GM23338 (cell line): ENCODE data around the gene SLC25A10. TPM values are rescaled to one million over a fixed set of nuclear protein-coding genes. Genes with fewer than 3 reads are reported as not detected.

Experiments
- ATAC-seq: fragments of 200-7000 bp; cut with Tn5 transposase; 3 replicates; pipeline ENCODE4 v1.9.1; 2020
- DNase-seq: peaks from one replicate; pipeline ENCODE4 v3.0.0-alpha.2; 2015; ENCODE audit warnings: low spot score
- H2AFZ ChIP-seq: fragments of 200-600 bp; sonication (generic); 2 replicates; pipeline ENCODE4 v1.8.0; 2016; ENCODE audit warnings: antibody characterized with exemption, mild to moderate bottlenecking, moderate library complexity
- H3F3A ChIP-seq: fragments of 200-600 bp; sonication (generic); replicated peaks from 2 replicates; pipeline ENCODE4 v1.8.0; 2017; ENCODE audit warnings: antibody characterized with exemption, mixed run types, low read depth
- H3K27ac ChIP-seq: fragments of 200-600 bp; sonication (generic); 2 replicates; pipeline ENCODE4 v1.6.1; 2016; ENCODE audit warnings: low read depth
- H3K27me3 ChIP-seq: fragments of 200-600 bp; sonication (generic); 2 replicates; pipeline ENCODE4 v1.8.0; 2016; ENCODE audit warnings: mild to moderate bottlenecking, mixed run types, moderate library complexity; ENCODE audit not compliant: insufficient read depth
- H3K36me3 ChIP-seq: fragments of 200-600 bp; sonication (generic); 2 replicates; pipeline ENCODE4 v1.8.0; 2016; ENCODE audit warnings: mild to moderate bottlenecking; ENCODE audit not compliant: insufficient read depth
- H3K4me1 ChIP-seq: fragments of 200-600 bp; sonication (generic); 2 replicates; pipeline ENCODE4 v1.8.0; 2016; ENCODE audit warnings: mild to moderate bottlenecking, moderate library complexity; ENCODE audit not compliant: insufficient read depth
- H3K4me2 ChIP-seq: fragments of 200-600 bp; sonication (generic); 2 replicates; pipeline ENCODE4 v1.7.1; 2017; ENCODE audit warnings: mixed run types
- H3K4me3 ChIP-seq: fragments of 200-600 bp; sonication (generic); 2 replicates; pipeline ENCODE4 v1.6.1; 2016; ENCODE audit warnings: mixed run types
- H3K79me2 ChIP-seq: fragments of 200-600 bp; sonication (generic); replicated peaks from 2 replicates; pipeline ENCODE4 v1.8.0; 2017; ENCODE audit warnings: mild to moderate bottlenecking; ENCODE audit not compliant: insufficient read depth
- H3K9me2 ChIP-seq: fragments of 200-600 bp; sonication (generic); 2 replicates; pipeline ENCODE4 v1.8.0; 2017; ENCODE audit not compliant: insufficient read depth
- H4K20me1 ChIP-seq: fragments of 200-600 bp; sonication (generic); replicated peaks from 2 replicates; pipeline ENCODE4 v1.8.0; 2017; ENCODE audit warnings: mild to moderate bottlenecking; ENCODE audit not compliant: insufficient read depth
- H3K27ac Mint-ChIP-seq: 2 replicates; pipeline ENCODE4 v1.8.0; 2020; ENCODE audit warnings: inconsistent platforms, mild to moderate bottlenecking, moderate library complexity, mixed read lengths
- H3K27me3 Mint-ChIP-seq: 3 replicates; pipeline ENCODE4 v1.8.0; 2022; ENCODE audit warnings: low read depth, mild to moderate bottlenecking, moderate library complexity, mixed read lengths, inconsistent platforms; ENCODE audit not compliant: insufficient read depth, poor library complexity
- H3K36me3 Mint-ChIP-seq: 3 replicates; pipeline ENCODE4 v1.8.0; 2021; ENCODE audit warnings: low read depth, mild to moderate bottlenecking, inconsistent platforms, moderate library complexity, mixed read lengths
- H3K4me1 Mint-ChIP-seq: 3 replicates; pipeline ENCODE4 v1.8.0; 2020; ENCODE audit warnings: mild to moderate bottlenecking, inconsistent platforms, mixed read lengths
- H3K4me3 Mint-ChIP-seq: 3 replicates; pipeline ENCODE4 v1.8.0; 2021; ENCODE audit warnings: moderate library complexity, mild to moderate bottlenecking, inconsistent platforms, mixed read lengths
- H3K9me3 Mint-ChIP-seq: 3 replicates; pipeline ENCODE4 v1.8.0; 2020; ENCODE audit warnings: moderate library complexity, mild to moderate bottlenecking, inconsistent platforms, mixed read lengths
- CREB1 ChIP-seq: fragments of 250-450 bp; sonication (Bioruptor Pico); IDR thresholded peaks from 2 replicates; pipeline ENCODE4 v1.5.0; 2020; ENCODE audit warnings: low read depth, mild to moderate bottlenecking, moderate library complexity
- EZH2 ChIP-seq: fragments of 200-600 bp; sonication (generic); IDR thresholded peaks from one replicate; pipeline ENCODE4 v1.8.0; 2017; ENCODE audit warnings: antibody characterized with exemption, mild to moderate bottlenecking, low read depth; ENCODE audit not compliant: unreplicated experiment
- EZH2phosphoT487 ChIP-seq: fragments of 200-600 bp; sonication (generic); IDR thresholded peaks from one replicate; pipeline ENCODE4 v1.8.1; 2018; ENCODE audit warnings: antibody characterized with exemption; ENCODE audit not compliant: unreplicated experiment
- JUNB ChIP-seq: IDR thresholded peaks from one replicate; pipeline ENCODE4 v1.6.1; 2016; ENCODE audit warnings: antibody characterized with exemption; ENCODE audit not compliant: unreplicated experiment
- NANOG ChIP-seq: IDR thresholded peaks from 2 replicates; pipeline ENCODE4 v1.6.1; 2016; ENCODE audit warnings: antibody characterized with exemption, borderline replicate concordance
- POLR2AphosphoS5 ChIP-seq: IDR thresholded peaks from 2 replicates; pipeline ENCODE4 v1.6.1; 2016; ENCODE audit warnings: antibody characterized with exemption, low read depth
- STAT1 ChIP-seq: IDR thresholded peaks from one replicate; pipeline ENCODE4 v1.6.1; 2016; ENCODE audit warnings: antibody characterized with exemption; ENCODE audit not compliant: unreplicated experiment
- ZNF114 ChIP-seq: fragments of 250-450 bp; sonication (Bioruptor Pico); IDR thresholded peaks from 2 replicates; pipeline ENCODE4 v1.5.0; 2020; ENCODE audit warnings: mild to moderate bottlenecking, moderate library complexity
- ZNF331 ChIP-seq: fragments of 250-450 bp; sonication (Bioruptor Pico); IDR thresholded peaks from 2 replicates; pipeline ENCODE4 v1.5.0; 2020; ENCODE audit warnings: low read depth, mild to moderate bottlenecking, moderate library complexity
- polyA plus RNA-seq: library from polyadenylated mRNA; unstranded; fragments of >200 nt; fragmentation: Nextera tagmentation; extraction: Ambion mirVana; gene quantifications from 2 replicates; pipeline ENCODE4 v1.2.1, GENCODE V29; 2016
- total RNA-seq: library from RNA; depleted of rRNA; stranded (reverse); fragments of >200 nt; shearing (Covaris generic); gene quantifications from 2 replicates; pipeline ENCODE4 v1.2.3, GENCODE V29; 2014
- TF ChIP-seq, protein P1 (sequence below), 2 experiments: fragments of 200-600 bp in 1 of 2; sonication (generic) in 1 of 2; conservative IDR thresholded peaks; 2 replicates each; pipeline versions ENCODE4 v1.5.1 to v1.6.1; 2016 to 2017; ENCODE audit warnings: antibody characterized with exemption in 2 of 2, low read depth in 2 of 2, mild to moderate bottlenecking in 2 of 2, moderate library complexity in 1 of 2
- TF ChIP-seq, protein P2 (sequence below): IDR thresholded peaks from one replicate; pipeline ENCODE4 v1.6.1; 2018; ENCODE audit warnings: antibody characterized with exemption; ENCODE audit not compliant: unreplicated experiment
- TF ChIP-seq, protein P3 (sequence below): IDR thresholded peaks from 2 replicates; pipeline ENCODE4 v1.6.1; 2016; ENCODE audit warnings: antibody characterized with exemption
- TF ChIP-seq, protein P4 (sequence below): fragments of 250-450 bp; sonication (Bioruptor Pico); IDR thresholded peaks from 2 replicates; pipeline ENCODE4 v1.5.0; 2020; ENCODE audit warnings: mild to moderate bottlenecking, moderate library complexity

Gene SLC25A10
- total and polyA plus RNA-seq, 2 experiments from 2014 or later, result 25.7 to 47.4 TPM

DNA sequence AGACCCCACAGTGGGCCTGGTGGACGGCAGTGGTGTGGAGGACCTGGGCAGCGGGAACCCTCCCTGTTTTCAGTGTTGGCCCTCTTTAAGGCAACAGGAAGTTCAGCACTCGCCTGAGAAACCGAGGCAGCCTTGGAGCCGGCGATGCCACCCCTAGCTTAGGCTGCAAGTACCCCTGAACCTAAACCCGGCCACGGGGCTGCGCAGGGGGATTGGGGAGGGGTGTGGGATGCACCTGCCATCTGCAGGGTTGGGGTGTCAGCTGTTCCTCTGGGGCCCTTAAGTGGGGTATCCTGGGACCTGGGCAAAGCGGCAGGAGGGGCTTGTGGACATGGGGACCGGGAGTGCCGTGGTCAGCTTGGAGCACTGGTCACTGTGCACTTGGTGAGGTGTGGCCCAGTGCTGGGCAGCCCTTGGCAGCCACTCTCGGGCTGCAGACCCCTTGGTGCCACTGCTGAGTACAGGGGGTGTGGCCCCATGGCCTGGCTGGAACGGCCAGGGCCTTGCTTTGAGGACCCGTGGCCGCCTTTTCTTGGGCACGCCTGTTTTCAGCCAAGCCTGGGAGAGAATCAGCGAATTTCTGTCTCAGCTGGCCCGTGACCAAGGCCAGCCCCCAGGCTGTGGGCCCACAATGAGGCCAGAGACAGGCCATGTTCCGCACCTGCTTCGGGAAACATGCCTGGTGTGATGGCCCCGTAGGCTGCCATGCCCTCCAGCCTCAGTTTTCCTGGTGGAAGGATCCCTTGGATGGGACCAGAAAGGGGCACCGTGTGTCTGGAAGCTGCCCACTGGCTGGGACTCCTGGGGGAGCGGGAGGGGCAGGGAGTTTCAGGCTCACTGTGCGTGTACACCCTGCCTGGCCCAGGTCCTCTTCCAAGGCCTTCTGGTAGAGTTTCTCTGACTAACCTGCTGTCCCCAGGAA, 4.1 kb upstream of the SLC25A10 start:
- Mint-ChIP-seq H3K27me3 (peaks cover 25% of the 10 kb centered on the region), H3K4me3 (no peak overlapping the region), H3K27ac (no peak overlapping the region), H3K9me3 (no peaks in the 10 kb centered on the region), H3K36me3 (peaks cover 39% of the 10 kb centered on the region), H3K4me1 (peaks cover 23% of the 10 kb centered on the region)
- Histone ChIP-seq H3K79me2 (peaks cover 19% of the 10 kb centered on the region), H3K4me2 (no peak overlapping the region), H3K27ac (no peak overlapping the region), H3K36me3 (peaks cover 7% of the 10 kb centered on the region), H3F3A (peaks cover 39% of the 10 kb centered on the region), H3K4me3 (no peak overlapping the region), H4K20me1 (no peaks in the 10 kb centered on the region; the same call in none of the 2 replicates), H3K9me2 (no peaks in the 10 kb centered on the region), H2AFZ (no peak overlapping the region), H3K27me3 (no peaks in the 10 kb centered on the region), H3K4me1 (peaks cover 24% of the 10 kb centered on the region)
- no peak for ATAC-seq
- TF ChIP-seq, protein P1, sequence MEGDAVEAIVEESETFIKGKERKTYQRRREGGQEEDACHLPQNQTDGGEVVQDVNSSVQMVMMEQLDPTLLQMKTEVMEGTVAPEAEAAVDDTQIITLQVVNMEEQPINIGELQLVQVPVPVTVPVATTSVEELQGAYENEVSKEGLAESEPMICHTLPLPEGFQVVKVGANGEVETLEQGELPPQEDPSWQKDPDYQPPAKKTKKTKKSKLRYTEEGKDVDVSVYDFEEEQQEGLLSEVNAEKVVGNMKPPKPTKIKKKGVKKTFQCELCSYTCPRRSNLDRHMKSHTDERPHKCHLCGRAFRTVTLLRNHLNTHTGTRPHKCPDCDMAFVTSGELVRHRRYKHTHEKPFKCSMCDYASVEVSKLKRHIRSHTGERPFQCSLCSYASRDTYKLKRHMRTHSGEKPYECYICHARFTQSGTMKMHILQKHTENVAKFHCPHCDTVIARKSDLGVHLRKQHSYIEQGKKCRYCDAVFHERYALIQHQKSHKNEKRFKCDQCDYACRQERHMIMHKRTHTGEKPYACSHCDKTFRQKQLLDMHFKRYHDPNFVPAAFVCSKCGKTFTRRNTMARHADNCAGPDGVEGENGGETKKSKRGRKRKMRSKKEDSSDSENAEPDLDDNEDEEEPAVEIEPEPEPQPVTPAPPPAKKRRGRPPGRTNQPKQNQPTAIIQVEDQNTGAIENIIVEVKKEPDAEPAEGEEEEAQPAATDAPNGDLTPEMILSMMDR (conservative IDR thresholded peaks at IDR 0.05; ENCODE audit: low read depth in 2 of 2), result no peak
- no peak for TF ChIP-seq EZH2
- no peak for TF ChIP-seq ZNF114
- TF ChIP-seq EZH2phosphoT487, result no peak
- no peak for TF ChIP-seq STAT1
- TF ChIP-seq, protein P2, sequence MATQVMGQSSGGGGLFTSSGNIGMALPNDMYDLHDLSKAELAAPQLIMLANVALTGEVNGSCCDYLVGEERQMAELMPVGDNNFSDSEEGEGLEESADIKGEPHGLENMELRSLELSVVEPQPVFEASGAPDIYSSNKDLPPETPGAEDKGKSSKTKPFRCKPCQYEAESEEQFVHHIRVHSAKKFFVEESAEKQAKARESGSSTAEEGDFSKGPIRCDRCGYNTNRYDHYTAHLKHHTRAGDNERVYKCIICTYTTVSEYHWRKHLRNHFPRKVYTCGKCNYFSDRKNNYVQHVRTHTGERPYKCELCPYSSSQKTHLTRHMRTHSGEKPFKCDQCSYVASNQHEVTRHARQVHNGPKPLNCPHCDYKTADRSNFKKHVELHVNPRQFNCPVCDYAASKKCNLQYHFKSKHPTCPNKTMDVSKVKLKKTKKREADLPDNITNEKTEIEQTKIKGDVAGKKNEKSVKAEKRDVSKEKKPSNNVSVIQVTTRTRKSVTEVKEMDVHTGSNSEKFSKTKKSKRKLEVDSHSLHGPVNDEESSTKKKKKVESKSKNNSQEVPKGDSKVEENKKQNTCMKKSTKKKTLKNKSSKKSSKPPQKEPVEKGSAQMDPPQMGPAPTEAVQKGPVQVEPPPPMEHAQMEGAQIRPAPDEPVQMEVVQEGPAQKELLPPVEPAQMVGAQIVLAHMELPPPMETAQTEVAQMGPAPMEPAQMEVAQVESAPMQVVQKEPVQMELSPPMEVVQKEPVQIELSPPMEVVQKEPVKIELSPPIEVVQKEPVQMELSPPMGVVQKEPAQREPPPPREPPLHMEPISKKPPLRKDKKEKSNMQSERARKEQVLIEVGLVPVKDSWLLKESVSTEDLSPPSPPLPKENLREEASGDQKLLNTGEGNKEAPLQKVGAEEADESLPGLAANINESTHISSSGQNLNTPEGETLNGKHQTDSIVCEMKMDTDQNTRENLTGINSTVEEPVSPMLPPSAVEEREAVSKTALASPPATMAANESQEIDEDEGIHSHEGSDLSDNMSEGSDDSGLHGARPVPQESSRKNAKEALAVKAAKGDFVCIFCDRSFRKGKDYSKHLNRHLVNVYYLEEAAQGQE, result no peak
- no peak for TF ChIP-seq NANOG
- no peak for TF ChIP-seq POLR2AphosphoS5
- no peak for TF ChIP-seq ZNF331
- TF ChIP-seq, protein P3, sequence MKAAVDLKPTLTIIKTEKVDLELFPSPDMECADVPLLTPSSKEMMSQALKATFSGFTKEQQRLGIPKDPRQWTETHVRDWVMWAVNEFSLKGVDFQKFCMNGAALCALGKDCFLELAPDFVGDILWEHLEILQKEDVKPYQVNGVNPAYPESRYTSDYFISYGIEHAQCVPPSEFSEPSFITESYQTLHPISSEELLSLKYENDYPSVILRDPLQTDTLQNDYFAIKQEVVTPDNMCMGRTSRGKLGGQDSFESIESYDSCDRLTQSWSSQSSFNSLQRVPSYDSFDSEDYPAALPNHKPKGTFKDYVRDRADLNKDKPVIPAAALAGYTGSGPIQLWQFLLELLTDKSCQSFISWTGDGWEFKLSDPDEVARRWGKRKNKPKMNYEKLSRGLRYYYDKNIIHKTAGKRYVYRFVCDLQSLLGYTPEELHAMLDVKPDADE, result no peak
- TF ChIP-seq CREB1, result no peak
- TF ChIP-seq JUNB, result no peak
- TF ChIP-seq, protein P4, sequence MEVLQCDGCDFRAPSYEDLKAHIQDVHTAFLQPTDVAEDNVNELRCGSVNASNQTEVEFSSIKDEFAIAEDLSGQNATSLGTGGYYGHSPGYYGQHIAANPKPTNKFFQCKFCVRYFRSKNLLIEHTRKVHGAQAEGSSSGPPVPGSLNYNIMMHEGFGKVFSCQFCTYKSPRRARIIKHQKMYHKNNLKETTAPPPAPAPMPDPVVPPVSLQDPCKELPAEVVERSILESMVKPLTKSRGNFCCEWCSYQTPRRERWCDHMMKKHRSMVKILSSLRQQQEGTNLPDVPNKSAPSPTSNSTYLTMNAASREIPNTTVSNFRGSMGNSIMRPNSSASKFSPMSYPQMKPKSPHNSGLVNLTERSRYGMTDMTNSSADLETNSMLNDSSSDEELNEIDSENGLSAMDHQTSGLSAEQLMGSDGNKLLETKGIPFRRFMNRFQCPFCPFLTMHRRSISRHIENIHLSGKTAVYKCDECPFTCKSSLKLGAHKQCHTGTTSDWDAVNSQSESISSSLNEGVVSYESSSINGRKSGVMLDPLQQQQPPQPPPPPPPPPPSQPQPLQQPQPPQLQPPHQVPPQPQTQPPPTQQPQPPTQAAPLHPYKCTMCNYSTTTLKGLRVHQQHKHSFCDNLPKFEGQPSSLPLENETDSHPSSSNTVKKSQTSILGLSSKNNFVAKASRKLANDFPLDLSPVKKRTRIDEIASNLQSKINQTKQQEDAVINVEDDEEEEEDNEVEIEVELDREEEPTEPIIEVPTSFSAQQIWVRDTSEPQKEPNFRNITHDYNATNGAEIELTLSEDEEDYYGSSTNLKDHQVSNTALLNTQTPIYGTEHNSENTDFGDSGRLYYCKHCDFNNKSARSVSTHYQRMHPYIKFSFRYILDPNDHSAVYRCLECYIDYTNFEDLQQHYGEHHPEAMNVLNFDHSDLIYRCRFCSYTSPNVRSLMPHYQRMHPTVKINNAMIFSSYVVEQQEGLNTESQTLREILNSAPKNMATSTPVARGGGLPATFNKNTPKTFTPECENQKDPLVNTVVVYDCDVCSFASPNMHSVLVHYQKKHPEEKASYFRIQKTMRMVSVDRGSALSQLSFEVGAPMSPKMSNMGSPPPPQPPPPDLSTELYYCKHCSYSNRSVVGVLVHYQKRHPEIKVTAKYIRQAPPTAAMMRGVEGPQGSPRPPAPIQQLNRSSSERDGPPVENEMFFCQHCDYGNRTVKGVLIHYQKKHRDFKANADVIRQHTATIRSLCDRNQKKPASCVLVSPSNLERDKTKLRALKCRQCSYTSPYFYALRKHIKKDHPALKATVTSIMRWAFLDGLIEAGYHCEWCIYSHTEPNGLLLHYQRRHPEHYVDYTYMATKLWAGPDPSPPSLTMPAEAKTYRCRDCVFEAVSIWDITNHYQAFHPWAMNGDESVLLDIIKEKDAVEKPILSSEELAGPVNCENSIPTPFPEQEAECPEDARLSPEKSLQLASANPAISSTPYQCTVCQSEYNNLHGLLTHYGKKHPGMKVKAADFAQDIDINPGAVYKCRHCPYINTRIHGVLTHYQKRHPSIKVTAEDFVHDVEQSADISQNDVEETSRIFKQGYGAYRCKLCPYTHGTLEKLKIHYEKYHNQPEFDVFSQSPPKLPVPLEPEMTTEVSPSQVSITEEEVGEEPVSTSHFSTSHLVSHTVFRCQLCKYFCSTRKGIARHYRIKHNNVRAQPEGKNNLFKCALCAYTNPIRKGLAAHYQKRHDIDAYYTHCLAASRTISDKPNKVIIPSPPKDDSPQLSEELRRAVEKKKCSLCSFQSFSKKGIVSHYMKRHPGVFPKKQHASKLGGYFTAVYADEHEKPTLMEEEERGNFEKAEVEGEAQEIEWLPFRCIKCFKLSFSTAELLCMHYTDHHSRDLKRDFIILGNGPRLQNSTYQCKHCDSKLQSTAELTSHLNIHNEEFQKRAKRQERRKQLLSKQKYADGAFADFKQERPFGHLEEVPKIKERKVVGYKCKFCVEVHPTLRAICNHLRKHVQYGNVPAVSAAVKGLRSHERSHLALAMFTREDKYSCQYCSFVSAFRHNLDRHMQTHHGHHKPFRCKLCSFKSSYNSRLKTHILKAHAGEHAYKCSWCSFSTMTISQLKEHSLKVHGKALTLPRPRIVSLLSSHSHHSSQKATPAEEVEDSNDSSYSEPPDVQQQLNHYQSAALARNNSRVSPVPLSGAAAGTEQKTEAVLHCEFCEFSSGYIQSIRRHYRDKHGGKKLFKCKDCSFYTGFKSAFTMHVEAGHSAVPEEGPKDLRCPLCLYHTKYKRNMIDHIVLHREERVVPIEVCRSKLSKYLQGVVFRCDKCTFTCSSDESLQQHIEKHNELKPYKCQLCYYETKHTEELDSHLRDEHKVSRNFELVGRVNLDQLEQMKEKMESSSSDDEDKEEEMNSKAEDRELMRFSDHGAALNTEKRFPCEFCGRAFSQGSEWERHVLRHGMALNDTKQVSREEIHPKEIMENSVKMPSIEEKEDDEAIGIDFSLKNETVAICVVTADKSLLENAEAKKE (CRISPR knock-in tag), result no peak
- no peak for DNase-seq
